Right ventricle myocardium inferior (tissue), 1 donor: ENCODE data around the gene CMSS1. TPM values are rescaled to one million over a fixed set of nuclear protein-coding genes. Genes with fewer than 3 reads are reported as not detected.

Experiments
- ATAC-seq: fragments of 200-7000 bp; cut with Tn5 transposase; one replicate; pipeline ENCODE4 v1.9.1; 2020; ENCODE audit warnings: mild to moderate bottlenecking, moderate library complexity
- DNase-seq: peaks from one replicate; pipeline ENCODE4 v3.0.0; 2021; ENCODE audit errors: missing footprints
- intact Hi-C: fragments of 100-400 bp; cut with DNase I; formaldehyde crosslinking; loops from one replicate; pipeline ENCODE4 v1.11.0; 2022
- total RNA-seq: library from RNA; stranded (reverse); fragmentation: NEBNext Ultra II Directional; extraction: Animal tissue kit (Norgen Biotek cat#: 25700); gene quantifications from one replicate; pipeline ENCODE4 v1.2.1, GENCODE V29; 2021
- donor health status: DM: no; HTN: yes; CAD: no; lungs with severe emphysema.

CMSS1 gene
- total RNA-seq, 1 donor from 2014 or later: 37.0 TPM

DNA sequence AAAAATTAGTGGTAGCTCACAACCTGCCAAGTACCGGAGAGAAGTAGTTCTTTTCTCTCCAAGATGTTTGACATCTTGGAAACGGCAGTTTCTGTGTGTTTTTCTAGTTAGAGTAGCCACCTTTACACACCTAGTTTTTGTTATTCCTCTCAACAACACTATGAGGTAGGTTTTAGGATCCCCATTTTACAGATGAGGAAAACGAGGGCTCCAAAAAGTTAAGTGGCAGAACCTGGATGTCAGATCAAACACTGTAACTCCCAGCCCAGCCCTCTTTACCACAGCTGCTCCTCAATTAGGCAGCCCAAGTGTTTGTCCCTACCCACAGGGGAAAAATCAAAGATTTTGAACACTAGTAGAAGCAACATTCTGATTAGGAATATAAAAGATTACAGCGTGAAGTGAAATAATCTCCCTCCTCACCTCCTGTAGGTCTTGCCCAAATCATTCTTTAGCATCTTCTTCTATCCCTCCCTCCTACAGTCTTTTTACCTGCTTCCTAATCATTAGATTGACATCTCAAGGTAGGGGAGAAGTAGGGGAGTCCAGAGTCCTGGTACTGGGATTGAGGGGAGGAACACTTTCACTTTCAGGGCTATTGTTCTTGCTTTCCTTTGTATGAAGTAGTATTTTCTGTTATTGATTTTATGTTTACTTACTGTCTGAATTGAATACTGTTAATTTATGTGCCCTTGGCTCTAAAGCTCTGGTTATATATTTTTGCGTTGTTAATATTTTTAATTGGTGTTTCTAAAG lies 142.6 kb downstream of the CMSS1 start:
- DNase-seq (no peak), ATAC-seq (no peak)
- intact Hi-C loops: no loop called here

DNA sequence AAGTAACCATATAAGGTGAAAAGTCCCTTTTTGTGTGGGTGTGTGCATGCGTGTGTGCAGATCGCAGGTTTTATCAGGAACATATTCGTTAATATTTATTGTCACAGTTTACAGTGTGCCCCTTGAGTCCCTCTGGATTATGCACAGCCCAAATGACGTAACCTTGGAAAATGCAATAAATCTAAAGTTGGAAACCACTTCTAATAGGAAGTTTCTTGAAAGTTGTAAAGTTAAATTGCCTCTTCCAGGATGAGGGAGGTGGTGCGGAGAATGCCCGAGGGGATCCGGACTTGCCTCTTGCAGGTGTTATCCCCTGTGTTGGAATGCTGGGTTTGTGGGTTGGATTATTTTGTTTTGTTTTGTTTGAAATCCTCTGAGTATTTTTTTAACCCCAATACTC lies 143.3 kb downstream of the CMSS1 start:
- no peak for DNase-seq
- intact Hi-C loops: no loop called here
- no peak for ATAC-seq

DNA sequence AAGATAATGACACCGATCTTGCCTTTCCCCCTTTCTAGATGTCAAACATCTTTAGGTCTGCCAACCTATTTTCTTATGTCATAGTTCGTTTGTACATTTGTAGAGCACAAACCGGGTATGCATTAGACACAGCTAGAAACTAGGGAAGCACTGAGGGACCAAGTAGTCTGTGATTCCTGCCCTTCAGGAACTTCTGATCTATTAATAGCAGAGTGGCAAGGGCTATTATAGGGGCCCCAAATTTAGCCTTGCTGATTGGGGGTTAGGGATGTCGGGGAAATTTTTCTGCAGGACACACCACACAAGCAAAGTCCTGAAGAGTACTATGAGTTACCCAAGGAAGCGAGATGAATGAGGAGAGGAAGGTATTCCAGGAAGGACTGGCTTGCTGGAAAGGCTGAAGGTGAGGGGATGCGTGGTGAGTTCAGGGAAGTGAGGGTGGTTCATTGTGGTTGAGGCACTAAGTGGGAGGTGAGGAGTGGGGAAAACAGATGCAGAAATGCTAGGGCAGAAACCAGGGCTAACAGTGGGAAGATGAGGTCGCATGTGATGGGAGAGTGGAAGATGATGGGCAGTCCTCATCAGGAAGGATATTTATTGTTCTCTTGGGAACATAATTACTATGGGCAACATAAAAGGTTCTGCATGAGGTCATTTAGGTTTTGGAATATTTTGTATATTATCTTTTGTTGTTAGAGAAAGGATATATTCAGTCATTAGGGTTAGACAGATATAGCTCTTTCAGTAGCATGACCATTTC lies 144.3 kb downstream of the CMSS1 start:
- no peak for ATAC-seq
- DNase-seq: no peak
- intact Hi-C loops: no loop called here

DNA sequence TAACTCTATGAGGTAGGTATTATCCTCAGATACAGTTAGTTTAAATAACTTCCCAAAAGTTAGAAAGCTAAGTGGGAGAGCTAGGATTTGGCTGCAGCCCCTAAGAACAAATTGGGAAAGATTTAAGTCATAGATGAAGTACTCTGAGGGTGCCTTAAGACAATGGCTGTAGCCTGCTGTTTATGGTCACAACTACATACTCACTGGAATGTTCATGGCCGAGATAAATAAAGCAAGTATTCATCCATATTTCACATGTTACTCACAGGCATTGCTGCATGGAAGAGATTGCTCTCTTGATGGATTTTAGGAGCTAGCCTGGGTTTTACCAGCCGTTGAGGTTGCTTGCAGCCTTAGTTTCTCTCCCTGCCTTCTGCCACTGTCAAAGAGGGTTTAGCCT lies 145.0 kb downstream of the CMSS1 start:
- intact Hi-C loops: no loop called here
- ATAC-seq: no peak
- DNase-seq: no peak

DNA sequence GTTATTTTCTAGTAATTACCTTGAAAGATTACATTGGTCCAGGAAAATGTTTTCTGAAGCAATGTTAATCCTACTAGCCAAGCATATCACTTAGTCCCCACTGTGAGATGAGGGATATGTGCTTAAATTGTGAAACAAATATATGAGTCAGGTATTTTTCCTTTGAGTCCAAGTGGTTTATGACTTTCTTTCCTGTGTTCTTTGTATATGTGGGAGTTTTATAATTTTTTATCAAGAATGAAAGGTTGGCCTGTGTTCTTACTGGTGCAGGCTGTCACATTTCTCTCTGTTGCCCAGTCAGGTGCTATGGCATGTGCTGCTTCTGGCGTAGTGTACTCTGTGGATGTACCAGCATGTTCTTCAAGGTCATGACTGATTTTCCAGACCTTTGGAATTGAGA lies 147.4 kb downstream of the CMSS1 start:
- DNase-seq (no peak), ATAC-seq (peak; percentile 45)
- intact Hi-C loops: no loop called here

DNA sequence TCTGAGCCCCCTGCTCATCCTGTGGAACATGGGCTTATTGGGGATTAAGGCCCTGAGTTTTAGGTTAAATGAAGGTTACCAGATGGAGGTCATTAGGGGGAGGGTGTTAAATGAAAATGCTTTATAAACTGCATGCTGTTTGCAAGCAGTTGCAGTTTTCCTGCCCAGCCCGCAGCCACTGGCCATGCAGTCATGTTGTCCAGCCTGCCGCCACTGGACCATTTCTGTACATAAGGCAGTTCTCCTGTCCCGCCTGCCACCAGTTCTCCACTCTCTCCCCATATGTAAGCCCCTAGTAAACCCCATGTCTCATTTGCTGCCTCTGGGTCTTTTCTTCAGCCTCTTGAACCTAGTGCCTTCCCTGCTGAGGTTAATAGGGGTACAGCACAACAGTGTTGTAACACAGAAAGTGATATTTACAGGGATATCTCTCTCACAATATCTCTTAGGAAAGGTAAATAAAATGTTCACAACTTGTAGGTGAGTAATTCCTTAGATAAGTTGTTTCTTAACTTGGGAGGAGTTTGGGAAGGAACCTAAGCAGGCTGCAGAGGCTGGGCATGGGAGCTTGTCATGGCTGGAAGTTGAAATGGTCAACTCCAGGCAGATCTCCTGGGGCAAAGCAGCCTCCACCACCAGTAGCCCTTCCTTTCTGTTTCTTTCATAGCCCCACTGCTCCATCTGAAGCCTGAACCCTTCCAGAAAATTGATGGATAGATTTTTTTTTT lies 148.2 kb downstream of the CMSS1 start:
- no peak for DNase-seq
- intact Hi-C loops: no loop called here
- ATAC-seq: no peak

DNA sequence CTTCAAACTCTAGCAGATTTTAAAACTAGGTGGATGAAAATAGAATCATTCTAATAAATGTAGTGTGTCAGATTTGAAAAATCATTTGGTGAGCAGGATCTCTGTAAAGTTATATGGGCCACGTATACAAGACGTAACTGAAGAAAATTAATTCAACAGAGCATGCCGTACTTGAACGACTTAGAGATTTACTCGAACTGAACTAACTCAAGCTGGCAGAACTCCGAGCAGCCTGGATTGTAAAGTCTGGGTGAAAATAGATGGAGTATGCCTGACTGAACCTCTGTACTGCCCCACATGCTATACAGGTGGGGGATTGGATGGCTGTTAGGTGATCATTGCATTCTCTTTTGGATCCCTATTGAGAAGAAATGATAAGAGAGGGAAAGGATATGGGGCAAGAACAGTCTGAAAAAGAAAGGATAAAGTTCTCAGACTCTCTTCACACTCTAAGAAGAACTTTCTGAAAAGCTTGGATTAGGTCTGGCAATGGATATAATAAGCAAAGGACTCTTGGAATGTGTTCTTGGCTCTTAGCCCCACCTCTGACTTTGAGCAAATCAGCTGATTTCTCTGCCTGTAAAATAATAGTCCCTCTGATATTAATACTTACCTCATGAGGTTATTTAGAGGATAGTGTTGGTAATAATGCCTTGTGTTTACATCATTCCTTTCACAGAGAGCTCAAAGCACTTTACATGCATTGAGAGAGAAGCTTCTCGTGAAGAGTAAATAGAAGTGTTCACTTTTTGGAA lies 149.2 kb downstream of the CMSS1 start:
- intact Hi-C loops: no loop called here
- DNase-seq (no peak), ATAC-seq (peak; percentile 30)

DNA sequence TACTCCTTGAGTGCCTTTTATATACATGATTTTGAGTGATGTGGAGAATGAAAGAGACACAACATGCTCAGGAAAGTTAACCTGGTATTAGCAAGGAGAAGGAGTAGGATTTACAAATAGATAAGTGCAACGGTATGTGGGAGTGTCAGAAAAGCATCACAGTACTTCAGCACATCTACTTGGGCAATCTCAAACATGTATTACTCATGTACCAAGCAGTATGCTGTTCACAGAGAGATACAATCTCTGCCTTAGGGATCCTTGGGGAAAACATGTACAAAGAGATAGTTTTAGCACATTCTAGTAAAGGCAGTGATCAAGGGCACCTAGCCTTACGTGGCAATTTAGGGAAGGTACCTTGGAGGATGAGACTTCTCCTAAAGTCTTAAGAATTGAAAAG lies 150.1 kb downstream of the CMSS1 start:
- DNase-seq: no peak
- ATAC-seq: no peak
- intact Hi-C loops: no loop called here

DNA sequence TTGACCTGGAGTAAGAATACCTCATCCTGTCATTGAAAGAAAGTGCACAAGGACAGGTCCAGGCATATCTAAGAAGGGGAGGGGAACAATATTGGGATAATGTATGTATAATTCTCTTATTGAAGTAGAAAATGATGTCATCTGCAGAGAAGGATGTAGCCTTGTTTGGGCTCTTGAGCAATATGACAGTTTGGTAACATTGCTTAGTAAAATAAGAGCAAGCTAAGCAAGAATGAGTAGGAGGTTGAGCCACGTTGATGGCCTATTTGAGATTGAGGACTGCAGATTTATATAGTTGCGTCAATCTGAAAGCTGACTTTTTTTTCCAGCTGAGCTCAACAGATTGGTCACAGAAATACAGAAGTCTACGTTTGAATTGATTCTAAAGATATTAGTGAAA lies 151.5 kb downstream of the CMSS1 start:
- DNase-seq: no peak
- intact Hi-C loops: no loop called here
- ATAC-seq: peak; percentile 11

DNA sequence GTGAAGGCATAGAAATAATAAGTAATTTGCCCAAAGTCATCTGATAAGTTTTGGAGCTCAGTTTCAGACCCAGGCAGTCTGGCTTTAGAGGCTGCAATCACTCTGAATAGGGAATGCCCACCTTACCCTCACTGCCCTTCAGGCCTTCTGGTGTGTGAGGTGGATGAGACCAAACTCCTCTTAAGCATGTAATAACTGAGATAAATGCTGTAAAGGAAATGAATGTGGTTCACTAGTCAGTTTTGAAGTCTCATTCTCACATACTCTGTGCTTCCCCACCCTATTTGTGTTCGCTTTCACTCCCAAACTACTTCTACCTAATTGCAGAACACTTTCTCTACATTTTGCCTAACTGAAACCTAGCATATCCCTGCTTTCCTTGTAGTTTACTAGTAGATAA lies 152.5 kb downstream of the CMSS1 start:
- no peak for ATAC-seq
- DNase-seq: no peak

DNA sequence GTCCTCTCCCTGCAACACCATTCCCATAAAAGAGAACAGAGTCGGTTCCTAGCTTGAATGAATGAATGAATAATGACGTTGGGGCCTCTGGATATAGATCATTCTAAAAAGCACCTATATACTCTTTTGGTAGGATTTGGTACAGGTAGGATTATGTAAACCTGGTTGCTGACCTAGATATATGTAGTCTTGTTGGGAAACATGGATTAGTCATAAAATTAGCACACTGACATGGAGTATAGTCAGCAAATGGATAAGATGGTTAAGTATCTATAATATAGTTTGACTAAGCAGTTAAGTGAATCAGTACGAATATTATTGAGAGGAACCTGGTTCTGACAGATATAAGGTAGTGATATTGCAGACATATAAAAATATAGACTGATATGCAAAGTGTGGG lies 154.1 kb downstream of the CMSS1 start:
- no peak for DNase-seq
- intact Hi-C loops: no loop called here
- ATAC-seq: no peak

More for the DNA sequence above, 152.5 kb downstream of the CMSS1 start:
- intact Hi-C loops: no loop called here

DNA sequence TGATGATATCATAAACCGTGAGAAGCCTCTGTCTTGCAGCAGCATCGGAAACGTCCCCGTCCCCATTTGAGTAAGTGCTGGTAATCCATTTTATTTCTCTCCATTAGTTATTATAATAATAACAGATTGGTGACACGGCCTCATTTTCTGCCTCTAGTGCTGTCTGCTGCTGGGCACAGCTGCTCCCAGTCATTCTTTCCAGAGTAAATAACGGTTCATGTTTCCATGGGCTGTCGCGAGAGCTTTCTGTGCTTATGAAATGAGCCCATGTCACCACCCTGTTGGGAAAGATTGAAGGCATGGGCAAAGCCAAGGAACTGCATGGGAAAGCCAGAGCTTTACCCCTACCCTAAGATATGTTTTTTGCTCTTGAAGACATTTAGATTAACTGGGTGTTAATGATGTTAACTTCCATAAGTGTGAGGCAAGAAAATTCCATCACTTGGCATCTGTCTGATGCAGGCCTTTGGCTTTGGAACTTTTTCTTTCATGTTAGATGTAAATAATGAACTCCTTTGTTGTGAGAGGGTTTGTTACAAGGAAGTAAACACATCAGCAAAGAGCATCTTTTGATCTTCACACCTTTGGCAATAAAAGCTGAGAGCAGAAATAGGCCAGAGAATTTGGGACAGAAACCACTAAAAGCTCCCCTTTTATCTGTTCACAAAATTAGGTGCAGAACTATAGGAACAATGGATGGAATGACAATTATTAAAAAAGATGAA lies 154.9 kb downstream of the CMSS1 start:
- intact Hi-C loops: no loop called here
- ATAC-seq (no peak), DNase-seq (no peak)

DNA sequence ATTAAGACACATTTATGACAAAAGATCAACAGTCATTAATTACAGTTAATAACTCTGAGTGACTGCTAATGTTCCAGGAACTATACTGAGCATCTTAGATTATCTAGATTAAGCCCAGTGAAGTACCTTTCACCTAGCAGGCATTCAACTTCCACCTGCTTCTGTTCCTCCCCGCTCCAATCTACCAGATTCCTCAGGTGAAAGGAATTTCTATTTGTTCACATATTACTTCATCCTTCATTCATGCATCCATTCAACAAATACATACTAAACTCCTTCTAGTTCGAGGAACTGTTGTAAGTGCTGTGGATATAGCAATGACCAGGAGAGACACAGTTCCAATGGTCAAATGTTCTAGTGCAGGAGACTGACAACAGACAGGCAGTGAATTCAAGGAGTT lies 157.3 kb downstream of the CMSS1 start:
- no peak for ATAC-seq
- intact Hi-C loops: no loop called here
- no peak for DNase-seq

DNA sequence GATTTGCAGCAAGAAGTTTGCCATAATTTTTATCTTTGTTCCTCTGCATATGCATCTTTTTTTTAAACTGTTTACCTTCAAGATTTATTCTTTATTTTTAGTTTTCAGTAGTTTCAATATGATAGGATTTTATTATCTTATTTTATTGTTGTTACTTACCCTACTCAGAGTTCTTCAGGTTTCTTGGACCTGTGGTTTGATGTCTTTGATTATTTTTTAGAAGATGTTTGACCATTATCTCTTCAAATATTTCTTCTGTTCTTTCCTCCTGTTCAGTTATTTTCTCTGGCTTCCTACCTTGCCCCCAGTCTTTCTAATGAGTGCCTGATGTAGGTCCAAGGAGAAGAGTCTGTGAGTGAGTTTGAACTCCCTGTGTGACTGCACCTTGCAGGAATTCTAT lies 158.9 kb downstream of the CMSS1 start:
- DNase-seq: no peak
- intact Hi-C loops: no loop called here
- ATAC-seq: no peak

DNA sequence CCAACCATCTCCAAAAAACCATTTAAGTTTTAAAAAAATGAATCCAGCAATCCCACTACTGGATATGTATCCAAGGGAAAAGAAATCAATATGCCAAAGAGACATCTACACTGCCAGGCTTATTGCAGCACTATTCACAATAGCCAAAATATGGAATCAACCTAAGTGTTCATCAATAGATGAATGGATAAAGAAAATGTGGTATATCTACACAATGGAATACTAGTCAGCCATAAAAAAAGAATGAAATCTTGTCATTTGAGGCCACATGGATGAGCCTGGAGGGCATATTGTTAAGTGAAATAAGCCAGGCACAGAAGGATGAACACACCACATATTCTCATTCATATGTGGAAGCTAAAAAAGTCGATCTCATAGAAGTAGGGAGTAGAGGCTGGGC lies 160.6 kb downstream of the CMSS1 start:
- DNase-seq: no peak
- ATAC-seq: no peak
- intact Hi-C loops: no loop called here

DNA sequence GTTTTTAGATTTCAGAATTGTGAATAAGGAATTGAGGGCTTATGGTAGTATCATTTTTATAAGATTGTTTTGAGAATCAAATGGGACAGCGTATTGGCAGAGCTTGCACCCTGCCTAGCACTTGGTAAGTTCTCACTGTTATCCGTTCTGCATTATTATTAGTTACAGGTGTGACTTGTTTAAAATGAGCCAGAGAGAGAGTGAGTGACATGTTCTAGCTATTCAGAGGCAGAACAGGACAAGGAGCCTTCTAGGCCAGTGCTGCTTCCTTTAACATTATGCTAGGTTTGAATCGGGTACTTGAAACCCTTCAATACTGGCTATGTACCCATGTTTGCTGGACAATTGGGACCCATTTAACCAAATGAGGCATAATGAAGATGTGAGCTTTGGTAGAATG lies 162.9 kb downstream of the CMSS1 start:
- intact Hi-C loops: no loop called here
- DNase-seq (no peak), ATAC-seq (peak; percentile 77)

DNA sequence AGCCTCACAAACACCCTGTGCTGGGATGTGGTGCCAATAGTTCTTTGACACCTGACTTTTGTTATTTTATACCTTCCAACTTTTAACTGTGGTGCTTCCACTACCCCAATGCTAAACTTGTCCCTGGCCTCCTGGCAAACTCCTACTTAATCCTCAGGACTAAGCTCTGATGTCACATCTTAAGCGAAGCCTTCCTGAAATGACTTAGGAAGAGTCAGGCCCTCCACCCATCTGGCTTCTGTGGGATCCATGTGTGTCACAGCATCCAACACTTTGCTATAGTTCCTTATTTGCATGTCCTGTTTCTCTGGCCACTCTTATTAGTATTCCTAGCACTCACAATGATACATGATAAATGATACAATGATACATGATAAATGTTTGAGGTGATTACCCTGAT lies 163.5 kb downstream of the CMSS1 start:
- peak; percentile 27 for ATAC-seq
- intact Hi-C loops: no loop called here
- DNase-seq: no peak

DNA sequence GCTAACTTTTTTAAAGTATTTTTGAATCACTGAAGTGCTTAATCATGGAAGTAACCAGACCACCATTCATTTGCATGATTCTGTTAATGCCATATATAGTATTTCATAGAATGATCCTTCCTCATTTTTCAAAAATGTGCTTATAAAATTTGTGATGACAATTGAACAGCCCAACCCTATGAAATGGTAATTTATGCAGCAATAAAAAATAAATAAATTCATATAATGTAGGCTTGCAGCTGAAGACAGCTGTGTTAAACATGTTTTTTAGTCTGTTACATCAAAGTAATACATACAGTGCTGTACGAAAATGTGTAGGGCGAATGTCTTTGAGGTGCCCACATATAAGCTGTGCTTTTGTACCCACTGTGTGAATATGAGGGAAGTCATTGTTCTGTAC lies 165.0 kb downstream of the CMSS1 start:
- ATAC-seq (no peak), DNase-seq (no peak)
- intact Hi-C loops: no loop called here

DNA sequence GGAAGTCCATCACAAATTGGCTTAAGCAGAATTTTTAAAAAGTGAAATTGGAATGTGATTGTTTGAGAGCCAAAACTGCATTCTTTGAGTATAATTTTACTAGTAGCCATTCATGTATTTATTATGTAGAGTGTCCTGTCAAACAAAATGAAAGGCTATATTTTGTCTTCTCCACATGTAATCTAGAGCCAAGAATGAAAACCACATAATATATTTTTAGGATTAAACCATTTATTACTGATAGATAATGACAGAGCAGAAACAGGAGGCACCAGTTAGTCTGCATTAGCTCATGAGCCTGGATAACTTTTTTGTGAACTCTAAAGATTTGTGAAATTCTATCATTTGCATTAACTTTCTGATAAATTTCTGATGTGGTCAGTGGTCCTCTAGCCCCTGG lies 166.5 kb downstream of the CMSS1 start:
- no peak for DNase-seq
- ATAC-seq: no peak
- intact Hi-C loops: no loop called here
